HepG2 (cell line): ENCODE data around the gene CISD1. TPM values are rescaled to one million over a fixed set of nuclear protein-coding genes. Genes with fewer than 3 reads are reported as not detected.

Source experiments
- HMG20A ChIP-seq: IDR thresholded peaks from 2 replicates; pipeline ENCODE4 v1.6.1; 2016; ENCODE audit warnings: borderline replicate concordance
- HNRNPH1 ChIP-seq: fragments of 200-400 bp; formaldehyde crosslinking; optimal IDR thresholded peaks from 2 replicates; pipeline ENCODE3; 2017; ENCODE audit warnings: mild to moderate bottlenecking, low read depth, low read length
- HOMEZ ChIP-seq: IDR thresholded peaks from 2 replicates; pipeline ENCODE4 v1.6.1; 2016; ENCODE audit warnings: low read depth
- JUNB ChIP-seq: sonication (generic); formaldehyde crosslinking; IDR thresholded peaks from 2 replicates; pipeline ENCODE4 v1.8.0; 2022; ENCODE audit warnings: missing genetic modification reagents, mild to moderate bottlenecking, borderline replicate concordance
- KMT2B ChIP-seq: IDR thresholded peaks from 2 replicates; pipeline ENCODE4 v1.6.1; 2016; ENCODE audit warnings: missing genetic modification reagents, missing compliant biosample characterization
- MEIS2 ChIP-seq: sonication (generic); formaldehyde crosslinking; IDR thresholded peaks from 2 replicates; pipeline ENCODE4 v1.9.0; 2021; ENCODE audit warnings: mild to moderate bottlenecking, missing genetic modification reagents
- NFRKB ChIP-seq: fragments of 450-650 bp; IDR thresholded peaks from 2 replicates; pipeline ENCODE4 v1.6.1; 2017
- POLR2AphosphoS5 ChIP-seq: IDR thresholded peaks from 2 replicates; pipeline ENCODE4 v1.6.1; 2012; ENCODE audit warnings: low read depth, low read length
- SOX13 ChIP-seq, 3 experiments: fragments of 450-650 bp in 1 of 3; sonication (generic) in 1 of 3; formaldehyde crosslinking in 1 of 3; IDR thresholded peaks in 2 of 3; conservative IDR thresholded peaks in 1 of 3; 2 replicates each; pipeline versions ENCODE4 v1.5.0 to v1.6.1; 2016 to 2020; ENCODE audit warnings: antibody characterized with exemption in 1 of 3, mild to moderate bottlenecking in 1 of 3, missing compliant biosample characterization in 1 of 3, missing genetic modification reagents in 1 of 3, moderate library complexity in 1 of 3
- SYNCRIP ChIP-seq: fragments of 200-400 bp; formaldehyde crosslinking; IDR thresholded peaks from 2 replicates; pipeline ENCODE4 v1.6.1; 2018; ENCODE audit warnings: mild to moderate bottlenecking, low read depth, low read length; ENCODE audit not compliant: insufficient read depth
- ZIK1 ChIP-seq: sonication (generic); formaldehyde crosslinking; IDR thresholded peaks from 2 replicates; pipeline ENCODE4 v1.5.0; 2020; ENCODE audit warnings: mild to moderate bottlenecking, low read depth, missing genetic modification reagents, borderline replicate concordance
- ZNF101 ChIP-seq: sonication (generic); formaldehyde crosslinking; IDR thresholded peaks from 2 replicates; pipeline ENCODE4 v1.4.0; 2020; ENCODE audit warnings: mild to moderate bottlenecking, low read depth, missing genetic modification reagents, borderline replicate concordance
- ZNF225 ChIP-seq: sonication (generic); formaldehyde crosslinking; IDR thresholded peaks from 2 replicates; pipeline ENCODE4 v1.4.0; 2020; ENCODE audit warnings: mild to moderate bottlenecking, missing genetic modification reagents
- ZNF292 ChIP-seq: sonication (generic); formaldehyde crosslinking; IDR thresholded peaks from 2 replicates; pipeline ENCODE4 v1.8.1; 2022; ENCODE audit warnings: mild to moderate bottlenecking, low read depth, missing genetic modification reagents, borderline replicate concordance
- ZNF619 ChIP-seq: sonication (generic); formaldehyde crosslinking; IDR thresholded peaks from 2 replicates; pipeline ENCODE4 v1.4.0; 2020; ENCODE audit warnings: mild to moderate bottlenecking, missing genetic modification reagents
- polyA plus RNA-seq, 8 experiments: library from polyadenylated mRNA; depleted of rRNA in 3 of 8; stranded (reverse) in 7 of 8; unstranded in 1 of 8; fragments of >200 nt; fragmentation: Illumina TruSeq in 4 of 8; extraction: Trizol in 4 of 8; gene quantifications; 2 replicates each; pipeline versions ENCODE4 v1.2.1 to v1.2.3, GENCODE V29; 2011 to 2016; ENCODE audit warnings: low read depth in 4 of 8, missing spikeins in 1 of 8, mixed read lengths in 1 of 8; ENCODE audit not compliant: insufficient read depth in 1 of 8
- total RNA-seq, 5 experiments: library from RNA; depleted of rRNA; stranded (reverse); fragments of >200 nt; fragmentation: Illumina TruSeq; extraction: Trizol; gene quantifications; 2 replicates each; pipeline ENCODE4 v1.2.3, GENCODE V29; 2016; ENCODE audit warnings: low read depth in 1 of 5
- TF ChIP-seq, protein P1 (sequence below): sonication (generic); formaldehyde crosslinking; IDR thresholded peaks from 2 replicates; pipeline ENCODE4 v1.4.0; 2020; ENCODE audit warnings: mild to moderate bottlenecking, missing genetic modification reagents
- TF ChIP-seq, protein P2 (sequence below): sonication (generic); formaldehyde crosslinking; IDR thresholded peaks from 2 replicates; pipeline ENCODE4 v1.5.1; 2020; ENCODE audit warnings: missing genetic modification reagents, mild to moderate bottlenecking, borderline replicate concordance

CISD1 gene
- total and polyA plus RNA-seq, 2 of the 13 experiments (the other 11 are each of a cell fraction or from before 2014, with no cell fraction given) = 63.4 to 78.9 TPM

DNA sequence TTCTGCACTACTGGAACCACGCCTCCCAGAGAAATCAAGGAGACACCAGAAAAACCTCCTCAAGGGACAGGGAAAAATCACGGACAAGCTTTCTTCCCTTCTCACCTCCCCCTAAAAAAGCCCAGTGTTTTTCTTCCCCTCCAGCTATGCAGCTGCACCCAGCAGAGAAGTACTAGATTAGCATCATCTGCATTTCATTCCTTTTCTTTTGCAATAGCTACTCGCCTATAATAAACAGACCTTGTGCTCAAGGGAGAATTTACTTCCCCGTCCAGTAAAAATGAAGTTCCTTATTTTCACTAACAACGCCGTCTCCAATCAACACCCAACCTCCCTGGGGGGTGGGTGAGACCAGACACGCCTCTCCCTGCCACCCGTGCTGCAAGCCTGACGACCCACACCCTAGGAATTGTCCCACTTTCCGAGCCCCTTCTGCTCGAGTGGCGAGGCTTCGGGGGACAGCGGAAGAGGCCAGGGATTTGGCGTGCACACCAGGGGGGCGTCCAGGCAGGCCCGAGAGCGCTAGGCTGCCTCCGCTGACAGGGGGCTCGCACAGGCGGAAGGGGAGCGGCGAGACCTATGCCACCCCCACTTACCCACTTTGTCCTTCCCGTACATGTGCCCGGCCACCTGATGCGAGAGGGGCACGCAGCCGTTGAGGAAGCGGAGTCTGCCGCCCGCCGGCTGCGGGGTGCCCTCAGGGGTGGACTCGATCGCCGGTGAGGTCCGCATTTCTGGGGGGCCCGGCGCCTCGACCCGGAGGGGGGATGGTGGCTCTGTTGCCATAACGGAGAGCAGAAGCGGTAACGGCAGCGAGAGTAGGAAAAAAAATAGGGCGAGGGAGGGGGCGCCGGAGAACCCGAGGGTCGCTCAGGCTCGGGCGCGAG, 1.9 kb upstream of the CISD1 start (continued):
- TF ChIP-seq HNRNPH1 = no peak
- no peak for TF ChIP-seq ZNF619
- no peak for TF ChIP-seq SYNCRIP
- TF ChIP-seq HMG20A (CRISPR knock-in tag) = no peak
- peak; percentile 64; the same call in 1 of the 2 replicates for TF ChIP-seq ZNF225 (CRISPR knock-in tag)
- TF ChIP-seq ZIK1 (CRISPR knock-in tag) = no peak; the same call in 1 of the 2 replicates
- TF ChIP-seq KMT2B = peak; percentile 27; the same call in 1 of the 2 replicates
- TF ChIP-seq NFRKB = no peak
- TF ChIP-seq, protein P1, sequence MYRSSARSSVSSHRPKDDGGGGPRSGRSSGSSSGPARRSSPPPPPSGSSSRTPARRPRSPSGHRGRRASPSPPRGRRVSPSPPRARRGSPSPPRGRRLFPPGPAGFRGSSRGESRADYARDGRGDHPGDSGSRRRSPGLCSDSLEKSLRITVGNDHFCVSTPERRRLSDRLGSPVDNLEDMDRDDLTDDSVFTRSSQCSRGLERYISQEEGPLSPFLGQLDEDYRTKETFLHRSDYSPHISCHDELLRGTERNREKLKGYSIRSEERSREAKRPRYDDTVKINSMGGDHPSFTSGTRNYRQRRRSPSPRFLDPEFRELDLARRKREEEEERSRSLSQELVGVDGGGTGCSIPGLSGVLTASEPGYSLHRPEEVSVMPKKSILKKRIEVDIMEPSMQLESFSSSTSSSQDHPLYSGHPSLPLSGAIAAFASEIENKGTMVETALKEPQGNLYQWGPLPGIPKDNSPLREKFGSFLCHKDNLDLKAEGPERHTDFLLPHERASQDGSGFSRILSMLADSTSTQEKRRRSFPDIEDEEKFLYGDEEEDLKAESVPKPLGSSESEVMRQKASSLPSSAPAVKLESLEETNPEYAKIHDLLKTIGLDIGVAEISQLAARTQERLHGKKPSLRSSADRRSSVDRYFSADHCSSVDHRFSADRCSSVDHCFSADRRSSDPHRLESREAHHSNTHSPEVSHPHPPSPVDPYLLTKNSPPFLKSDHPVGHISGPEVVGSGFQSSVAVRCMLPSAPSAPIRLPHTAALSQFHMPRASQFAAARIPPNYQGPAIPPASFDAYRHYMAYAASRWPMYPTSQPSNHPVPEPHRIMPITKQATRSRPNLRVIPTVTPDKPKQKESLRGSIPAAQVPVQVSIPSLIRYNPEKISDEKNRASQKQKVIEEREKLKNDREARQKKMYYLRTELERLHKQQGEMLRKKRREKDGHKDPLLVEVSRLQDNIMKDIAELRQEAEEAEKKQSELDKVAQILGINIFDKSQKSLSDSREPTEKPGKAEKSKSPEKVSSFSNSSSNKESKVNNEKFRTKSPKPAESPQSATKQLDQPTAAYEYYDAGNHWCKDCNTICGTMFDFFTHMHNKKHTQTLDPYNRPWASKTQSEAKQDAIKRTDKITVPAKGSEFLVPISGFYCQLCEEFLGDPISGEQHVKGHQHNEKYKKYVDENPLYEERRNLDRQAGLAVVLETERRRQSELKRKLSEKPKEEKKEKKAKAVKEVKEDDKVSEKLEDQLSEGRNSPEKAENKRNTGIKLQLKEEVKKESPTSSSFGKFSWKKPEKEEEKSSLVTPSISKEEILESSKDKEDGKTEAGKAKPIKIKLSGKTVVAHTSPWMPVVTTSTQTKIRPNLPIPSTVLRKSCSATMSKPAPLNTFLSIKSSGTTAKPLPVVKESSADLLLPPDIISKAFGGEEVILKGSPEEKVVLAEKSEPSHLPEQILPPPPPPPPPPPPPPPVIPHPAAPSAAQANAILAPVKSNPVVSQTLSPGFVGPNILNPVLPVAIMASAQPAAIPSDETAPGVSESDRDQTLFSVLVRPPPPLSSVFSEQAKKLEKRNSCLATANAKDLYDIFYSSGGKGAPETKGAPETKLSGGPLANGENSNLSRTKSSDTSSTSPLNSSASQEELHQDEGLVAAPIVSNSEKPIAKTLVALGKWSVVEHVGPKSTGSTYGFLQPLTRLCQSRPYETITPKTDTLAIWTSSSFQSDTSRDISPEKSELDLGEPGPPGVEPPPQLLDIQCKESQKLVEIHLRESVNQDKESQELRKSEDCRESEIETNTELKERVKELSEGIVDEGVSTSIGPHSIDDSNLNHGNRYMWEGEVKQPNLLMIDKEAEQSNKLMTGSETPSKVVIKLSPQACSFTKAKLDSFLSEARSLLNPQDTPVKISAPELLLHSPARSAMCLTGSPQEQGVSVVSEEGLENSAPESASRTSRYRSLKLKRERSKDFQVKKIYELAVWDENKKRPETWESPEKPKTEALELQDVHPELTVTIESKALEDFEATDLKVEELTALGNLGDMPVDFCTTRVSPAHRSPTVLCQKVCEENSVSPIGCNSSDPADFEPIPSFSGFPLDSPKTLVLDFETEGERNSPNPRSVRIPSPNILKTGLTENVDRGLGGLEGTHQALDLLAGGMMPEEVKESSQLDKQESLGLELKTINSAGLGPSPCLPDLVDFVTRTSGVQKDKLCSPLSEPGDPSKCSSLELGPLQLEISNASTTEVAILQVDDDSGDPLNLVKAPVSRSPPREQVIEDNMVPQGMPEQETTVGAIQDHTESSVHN (CRISPR knock-in tag) = no peak
- TF ChIP-seq, protein P2, sequence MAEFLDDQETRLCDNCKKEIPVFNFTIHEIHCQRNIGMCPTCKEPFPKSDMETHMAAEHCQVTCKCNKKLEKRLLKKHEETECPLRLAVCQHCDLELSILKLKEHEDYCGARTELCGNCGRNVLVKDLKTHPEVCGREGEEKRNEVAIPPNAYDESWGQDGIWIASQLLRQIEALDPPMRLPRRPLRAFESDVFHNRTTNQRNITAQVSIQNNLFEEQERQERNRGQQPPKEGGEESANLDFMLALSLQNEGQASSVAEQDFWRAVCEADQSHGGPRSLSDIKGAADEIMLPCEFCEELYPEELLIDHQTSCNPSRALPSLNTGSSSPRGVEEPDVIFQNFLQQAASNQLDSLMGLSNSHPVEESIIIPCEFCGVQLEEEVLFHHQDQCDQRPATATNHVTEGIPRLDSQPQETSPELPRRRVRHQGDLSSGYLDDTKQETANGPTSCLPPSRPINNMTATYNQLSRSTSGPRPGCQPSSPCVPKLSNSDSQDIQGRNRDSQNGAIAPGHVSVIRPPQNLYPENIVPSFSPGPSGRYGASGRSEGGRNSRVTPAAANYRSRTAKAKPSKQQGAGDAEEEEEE = no peak
- no peak for TF ChIP-seq ZNF101 (CRISPR knock-in tag)
- TF ChIP-seq ZNF292 (CRISPR knock-in tag) = peak; percentile 24; the same call in 1 of the 2 replicates
- no peak for TF ChIP-seq HOMEZ (CRISPR knock-in tag)
- no peak for TF ChIP-seq SOX13 (IDR thresholded peaks at IDR 0.05)
- TF ChIP-seq SOX13 (CRISPR knock-in tag; conservative IDR thresholded peaks at IDR 0.05 in 1 of 2, IDR thresholded peaks at IDR 0.05 in 1 of 2) = no peak
- TF ChIP-seq POLR2AphosphoS5 = no peak
- TF ChIP-seq MEIS2 (CRISPR knock-in tag) = no peak; the same call in 1 of the 2 replicates
- no peak for TF ChIP-seq JUNB (CRISPR knock-in tag)
